KMS-11 (cell line): ENCODE data around the gene NEURL2.
A peak's percentile ranks its signal among the peaks of the same experiment; 100 is the strongest.

ENCODE experiments used
- H2AFZ ChIP-seq: fragments of 200-600 bp; sonication (generic); 2 replicates; pipeline ENCODE4 v1.6.1; 2016; ENCODE audit warnings: antibody characterized with exemption, mixed run types, low read depth
- H3K27ac ChIP-seq: fragments of 200-600 bp; sonication (generic); 2 replicates; pipeline ENCODE4 v1.6.1; 2016; ENCODE audit warnings: mild to moderate bottlenecking, mixed run types
- H3K27me3 ChIP-seq: fragments of 200-600 bp; sonication (generic); 2 replicates; pipeline ENCODE4 v1.6.1; 2017; ENCODE audit warnings: mild to moderate bottlenecking, low read depth, mixed run types, moderate library complexity; ENCODE audit not compliant: insufficient read depth
- H3K36me3 ChIP-seq: fragments of 200-600 bp; sonication (generic); 2 replicates; pipeline ENCODE4 v1.6.1; 2017; ENCODE audit warnings: mild to moderate bottlenecking, mixed run types; ENCODE audit not compliant: insufficient read depth
- H3K4me1 ChIP-seq: fragments of 200-600 bp; sonication (generic); 2 replicates; pipeline ENCODE4 v1.6.1; 2016; ENCODE audit warnings: mild to moderate bottlenecking, low read depth, mixed run types; ENCODE audit not compliant: poor library complexity, severe bottlenecking
- H3K4me2 ChIP-seq: fragments of 200-600 bp; sonication (generic); 2 replicates; pipeline ENCODE4 v1.7.0; 2016; ENCODE audit warnings: mild to moderate bottlenecking, mixed run types
- H3K4me3 ChIP-seq: fragments of 200-600 bp; sonication (generic); IDR thresholded peaks from 2 replicates; pipeline ENCODE4 v1.6.1; 2017; ENCODE audit warnings: low read depth, low read length, mixed read lengths; ENCODE audit not compliant: insufficient read depth
- H3K79me2 ChIP-seq: fragments of 200-600 bp; sonication (generic); 2 replicates; pipeline ENCODE4 v1.6.1; 2016; ENCODE audit warnings: low read depth, mixed run types; ENCODE audit not compliant: insufficient read depth
- H3K9ac ChIP-seq: fragments of 200-600 bp; sonication (generic); 2 replicates; pipeline ENCODE4 v1.6.1; 2016; ENCODE audit warnings: mild to moderate bottlenecking, mixed run types
- H4K20me1 ChIP-seq: fragments of 200-600 bp; sonication (generic); 2 replicates; pipeline ENCODE4 v1.6.1; 2016; ENCODE audit warnings: mild to moderate bottlenecking, mixed run types; ENCODE audit not compliant: insufficient read depth
- CTCF ChIP-seq: fragments of 200-600 bp; sonication (generic); conservative IDR thresholded peaks from 2 replicates; pipeline ENCODE4 v1.6.1; 2017; ENCODE audit warnings: low read depth, mild to moderate bottlenecking, antibody characterized with exemption, low read length, moderate library complexity, mixed read lengths

Gene NEURL2

GRCh38 chr20:45910670-45911485, 19.9 kb upstream of the NEURL2 start:
- Histone ChIP-seq H2AFZ (peak overlapping the region; percentile 70), H3K36me3 (no peaks in the 10 kb centered on the region), H4K20me1 (no peaks in the 10 kb centered on the region), H3K4me1 (peaks cover 15% of the 10 kb centered on the region), H3K27ac (peak overlapping the region; percentile 84), H3K4me2 (peak overlapping the region; percentile 92), H3K9ac (peak overlapping the region; percentile 84), H3K4me3 (no peak overlapping the region), H3K79me2 (no peaks in the 10 kb centered on the region), H3K27me3 (no peaks in the 10 kb centered on the region)
- TF ChIP-seq CTCF = no peak

- Histone ChIP-seq H3K4me2 (peak overlapping the region; percentile 36; the same call in 1 of the 2 replicates), H4K20me1 (no peaks in the 10 kb centered on the region), H3K36me3 (no peaks in the 10 kb centered on the region), H3K27ac (no peak overlapping the region), H3K9ac (no peak overlapping the region), H3K27me3 (no peaks in the 10 kb centered on the region), H2AFZ (peak overlapping the region; percentile 27; the same call in 1 of the 2 replicates), H3K4me1 (peaks cover 15% of the 10 kb centered on the region), H3K79me2 (no peaks in the 10 kb centered on the region), H3K4me3 (no peak overlapping the region)
- no peak for TF ChIP-seq CTCF
Measured at GRCh38 chr20:45909817-45910669, 19.0 kb upstream of the NEURL2 start.

- H3K27ac ChIP-seq = no peak overlapping the region
- no peak for TF ChIP-seq CTCF
- no peaks in the 10 kb centered on the region for H3K27me3 ChIP-seq
- H3K9ac ChIP-seq = no peak overlapping the region
- H2AFZ ChIP-seq = no peak overlapping the region
- no peak overlapping the region for H3K4me2 ChIP-seq
- H3K4me3 ChIP-seq = no peak overlapping the region
- H4K20me1 ChIP-seq = no peaks in the 10 kb centered on the region
- H3K4me1 ChIP-seq = peaks cover 15% of the 10 kb centered on the region
- no peaks in the 10 kb centered on the region for H3K79me2 ChIP-seq
- no peaks in the 10 kb centered on the region for H3K36me3 ChIP-seq
Measured at GRCh38 chr20:45909336-45909808, 18.4 kb upstream of the NEURL2 start.

GRCh38 chr20:45908084-45908483, 17.1 kb upstream of the NEURL2 start:
- Histone ChIP-seq H3K4me2 (no peak overlapping the region), H3K27me3 (no peaks in the 10 kb centered on the region), H2AFZ (no peak overlapping the region), H3K27ac (no peak overlapping the region), H3K4me3 (no peak overlapping the region), H4K20me1 (no peaks in the 10 kb centered on the region), H3K36me3 (no peaks in the 10 kb centered on the region), H3K79me2 (no peaks in the 10 kb centered on the region), H3K9ac (no peak overlapping the region), H3K4me1 (peaks cover 15% of the 10 kb centered on the region)
- TF ChIP-seq CTCF = no peak
